Stimulated activated CD4-positive, alpha-beta T cell treated with anti-CD3 and anti-CD28 coated beads, Interleukin-4, amount 100 ng/mL, for 1 hour (primary cell): ENCODE measurements around the gene LRRC3C.
"Not testable (repeated sequence)": the region's sequence is repeated elsewhere in the genome, so short reads cannot be mapped to it uniquely, and the experiment has no call there.

Experiments used
- DNase-seq: peaks from one replicate; pipeline ENCODE4 v3.0.0-alpha.2; 2020

Gene LRRC3C

GRCh38 chr17:39927101-39927928, at the start of gene LRRC3C, which contains the start of gene ORMDL3:
Gene LRRC3C, plus strand, starts transcription at chr17:39927732. Its CDS starts 13,792 bp downstream, at chr17:39941524.
Gene ORMDL3, minus strand, starts transcription at chr17:39927601. Its CDS starts 3,398 bp downstream, at chr17:39924203.
- peak; percentile 90 for DNase-seq

GRCh38 chr17:39886102-39886501, 41.4 kb upstream of the LRRC3C start:
- not testable (repeated sequence) for DNase-seq

GRCh38 chr17:39887078-39887477, 40.5 kb upstream of the LRRC3C start:
- DNase-seq = no peak

- no peak for DNase-seq
Measured at GRCh38 chr17:39889200-39889599, 38.3 kb upstream of the LRRC3C start.

- no peak for DNase-seq
Measured at GRCh38 chr17:39894681-39895376, 32.7 kb upstream of the LRRC3C start.

- DNase-seq = no peak
Measured at GRCh38 chr17:39898088-39898487, 29.4 kb upstream of the LRRC3C start.

- DNase-seq = no peak
Measured at GRCh38 chr17:39899215-39899614, 28.3 kb upstream of the LRRC3C start.

- DNase-seq = not testable (repeated sequence)
Measured at GRCh38 chr17:39902027-39902426, 25.5 kb upstream of the LRRC3C start.

- DNase-seq = no peak
Measured at GRCh38 chr17:39903158-39903884, 24.2 kb upstream of the LRRC3C start.

- no peak for DNase-seq
Measured at GRCh38 chr17:39904990-39905288, 22.6 kb upstream of the LRRC3C start.

GRCh38 chr17:39908789-39909352, 18.7 kb upstream of the LRRC3C start:
- no peak for DNase-seq

- DNase-seq = no peak
Measured at GRCh38 chr17:39913989-39914388, 13.5 kb upstream of the LRRC3C start.

- DNase-seq = no peak
Measured at GRCh38 chr17:39915559-39915958, 12.0 kb upstream of the LRRC3C start.

GRCh38 chr17:39916918-39917317, 10.6 kb upstream of the LRRC3C start:
- no peak for DNase-seq

- no peak for DNase-seq
Measured at GRCh38 chr17:39919087-39919683, 8.3 kb upstream of the LRRC3C start.

GRCh38 chr17:39920218-39921210, 7.0 kb upstream of the LRRC3C start:
- peak; percentile 68 for DNase-seq

- DNase-seq = peak; percentile 31
Measured at GRCh38 chr17:39921323-39921722, 6.2 kb upstream of the LRRC3C start.

GRCh38 chr17:39922006-39922405, 5.5 kb upstream of the LRRC3C start:
- no peak for DNase-seq

- DNase-seq = no peak
Measured at GRCh38 chr17:39923230-39923629, 4.3 kb upstream of the LRRC3C start.

GRCh38 chr17:39923836-39924690, 3.5 kb upstream of the LRRC3C start:
- DNase-seq = no peak

- no peak for DNase-seq
Measured at GRCh38 chr17:39924691-39925055, 2.9 kb upstream of the LRRC3C start.
